CD4-positive, alpha-beta T cell (primary cell): ENCODE measurements around the gene GPR137B. TPM values are rescaled to one million over a fixed set of nuclear protein-coding genes. Genes with fewer than 3 reads are reported as not detected.

ENCODE experiments used
- ATAC-seq: fragments of 200-7000 bp; cut with Tn5 transposase; one replicate; pipeline ENCODE4 v1.10.0; 2022; ENCODE audit warnings: mild to moderate bottlenecking; ENCODE audit not compliant: poor library complexity
- CTCF ChIA-PET: fragments of 350-600 bp; sonication (Branson Sonifier 250); formaldehyde crosslinking; loops from one replicate; lab custom pipeline; 2021; ENCODE audit warnings: antibody characterized with exemption, inconsistent platforms; lab: Charles Lee
- POLR2A ChIA-PET: fragments of 350-600 bp; sonication (Branson Sonifier 250); formaldehyde crosslinking; loops from one replicate; lab custom pipeline; 2021; ENCODE audit warnings: antibody characterized with exemption, inconsistent platforms; lab: Charles Lee
- DNase-seq, 14 experiments: peaks; one replicate each; pipeline ENCODE4 v3.0.0-alpha.2; 2013 to 2020; ENCODE audit warnings: mixed read lengths in 2 of 14
- H3K27ac ChIP-seq, 2 donors: one replicate each; pipeline versions ENCODE4 v1.5.1 to v1.7.0; 2013; ENCODE audit warnings: low read length in 2 of 2, low read depth in 1 of 2, mild to moderate bottlenecking in 1 of 2
- H3K27me3 ChIP-seq, 2 experiments: 1 replicate in 1 of 2; 2 replicates in 1 of 2; pipeline versions ENCODE4 v1.6.1 to v1.7.0; 2013; ENCODE audit warnings: low read length in 2 of 2, control low read depth in 1 of 2, mild to moderate bottlenecking in 1 of 2, moderate library complexity in 1 of 2; ENCODE audit not compliant: insufficient read depth in 2 of 2, control insufficient read depth in 1 of 2
- H3K36me3 ChIP-seq: one replicate; pipeline ENCODE4 v1.6.1; 2013; ENCODE audit warnings: low read length, control low read depth; ENCODE audit not compliant: insufficient read depth
- H3K4me1 ChIP-seq: one replicate; pipeline ENCODE4 v1.6.1; 2013; ENCODE audit warnings: low read length, control low read depth; ENCODE audit not compliant: insufficient read depth
- H3K4me3 ChIP-seq: one replicate; pipeline ENCODE4 v1.5.1; 2013; ENCODE audit warnings: mild to moderate bottlenecking, low read length, moderate library complexity
- H3K9me3 ChIP-seq, 2 experiments: 1 replicate in 1 of 2; 2 replicates in 1 of 2; pipeline versions ENCODE4 v1.6.1 to v1.7.0; 2013; ENCODE audit warnings: low read length in 2 of 2, mild to moderate bottlenecking in 2 of 2, control low read depth in 1 of 2, moderate library complexity in 1 of 2; ENCODE audit not compliant: control insufficient read depth in 1 of 2, insufficient read depth in 1 of 2
- H3K27ac Mint-ChIP-seq: one replicate; pipeline ENCODE4 v1.8.0; 2020; ENCODE audit warnings: mixed read lengths
- H3K27me3 Mint-ChIP-seq: one replicate; pipeline ENCODE4 v1.8.0; 2021; ENCODE audit warnings: mixed read lengths
- H3K36me3 Mint-ChIP-seq: one replicate; pipeline ENCODE4 v1.8.0; 2021; ENCODE audit warnings: low read depth, mixed read lengths
- H3K4me1 Mint-ChIP-seq: one replicate; pipeline ENCODE4 v1.8.0; 2021; ENCODE audit warnings: low read depth, mixed read lengths
- H3K4me3 Mint-ChIP-seq: one replicate; pipeline ENCODE4 v1.8.0; 2020; ENCODE audit warnings: mild to moderate bottlenecking, mixed read lengths
- H3K9me3 Mint-ChIP-seq: one replicate; pipeline ENCODE4 v1.8.0; 2020; ENCODE audit warnings: mixed read lengths
- CTCF ChIP-seq: fragments of 200-600 bp; IDR thresholded peaks from one replicate; pipeline ENCODE4 v1.8.0; 2022; ENCODE audit warnings: antibody characterized with exemption, mild to moderate bottlenecking
- intact Hi-C, 2 experiments: fragments of 100-400 bp; cut with DNase I in 1 of 2; cut with micrococcal nuclease in 1 of 2; formaldehyde crosslinking; loops; one replicate each; pipeline versions ENCODE4 v1.15.1 to v1.9.0; 2023 to 2025; cut with DNase I, micrococcal nuclease
- total RNA-seq, 174 experiments: library from RNA in 2 of 174; stranded (reverse) in 2 of 174; gene quantifications; one replicate each; pipeline ENCODE4 v1.2.3 and lab custom pipeline; 2021 to 2026

Gene GPR137B
- total RNA-seq, 2 experiments from 2014 or later, result 6.3 to 7.4 TPM

- H3K27me3 Mint-ChIP-seq, result no peaks in the 10 kb centered on the region
- CTCF ChIA-PET, result no interaction called here
- DNase-seq, result no peak
- no peaks in the 10 kb centered on the region for H3K4me1 Mint-ChIP-seq
- intact Hi-C loops, result no loop called here
- no peaks in the 10 kb centered on the region for H3K4me1 ChIP-seq
- H3K9me3 Mint-ChIP-seq, result peaks cover 35% of the 10 kb centered on the region
- peaks cover 18 to 54% of the 10 kb centered on the region in 2 experiments for H3K9me3 ChIP-seq
- no peaks in the 10 kb centered on the region for H3K27me3 ChIP-seq
- peaks cover 9% of the 10 kb centered on the region for H3K36me3 ChIP-seq
- H3K27ac Mint-ChIP-seq, result no peak overlapping the region
- H3K36me3 Mint-ChIP-seq, result peaks cover 96% of the 10 kb centered on the region
- no peak for ATAC-seq
- H3K4me3 ChIP-seq, result no peak overlapping the region
- H3K27ac ChIP-seq, result no peak overlapping the region
- no peak for TF ChIP-seq CTCF
- H3K4me3 Mint-ChIP-seq, result no peak overlapping the region
- POLR2A ChIA-PET, result no interaction called here
Observed at GRCh38 chr1:236200925-236201324, 58.6 kb downstream of the GPR137B start.

GRCh38 chr1:236201786-236202185 lies 59.4 kb downstream of the GPR137B start:
- Histone ChIP-seq H3K9me3 (peaks cover 15 to 48% of the 10 kb centered on the region in 2 experiments), H3K4me3 (no peak overlapping the region), H3K36me3 (peaks cover 12% of the 10 kb centered on the region), H3K27me3 (no peaks in the 10 kb centered on the region), H3K4me1 (no peaks in the 10 kb centered on the region), H3K27ac (no peak overlapping the region)
- Mint-ChIP-seq H3K36me3 (peaks cover 98% of the 10 kb centered on the region), H3K4me3 (no peak overlapping the region), H3K27me3 (no peaks in the 10 kb centered on the region), H3K4me1 (no peaks in the 10 kb centered on the region), H3K9me3 (peaks cover 31% of the 10 kb centered on the region), H3K27ac (no peak overlapping the region)
- DNase-seq (no peak), ATAC-seq (no peak)
- no peak for TF ChIP-seq CTCF
- POLR2A ChIA-PET, result no interaction called here
- intact Hi-C loops, result no loop called here
- CTCF ChIA-PET, result no interaction called here

GRCh38 chr1:236204039-236204438 lies 61.7 kb downstream of the GPR137B start:
- H3K4me1 ChIP-seq, result no peaks in the 10 kb centered on the region
- Mint-ChIP-seq H3K27ac (no peak overlapping the region), H3K27me3 (no peaks in the 10 kb centered on the region), H3K9me3 (peaks cover 26% of the 10 kb centered on the region), H3K4me3 (no peak overlapping the region), H3K36me3 (peaks cover 94% of the 10 kb centered on the region), H3K4me1 (no peaks in the 10 kb centered on the region)
- H3K36me3 ChIP-seq, result peaks cover 17% of the 10 kb centered on the region
- H3K4me3 ChIP-seq, result no peak overlapping the region
- no peak for ATAC-seq
- TF ChIP-seq CTCF, result no peak
- POLR2A ChIA-PET, result no interaction called here
- H3K27ac ChIP-seq, result no peak overlapping the region
- H3K9me3 ChIP-seq, result peaks cover 5 to 30% of the 10 kb centered on the region in 2 experiments
- intact Hi-C loops, result no loop called here
- CTCF ChIA-PET, result no interaction called here
- no peaks in the 10 kb centered on the region for H3K27me3 ChIP-seq
- no peak for DNase-seq
